HG02852 (cell line): ENCODE results near the gene CPNE6.

ENCODE experiments used
- ATAC-seq: cut with Tn5 transposase; IDR thresholded peaks from one replicate; pipeline ENCODE4 v1.9.1; 2021; ENCODE audit warnings: mild to moderate bottlenecking, moderate library complexity; ENCODE audit not compliant: unreplicated experiment

Gene CPNE6

GRCh38 chr14:24054324-24054641 is 17.1 kb upstream of the CPNE6 start:
- no peak for ATAC-seq

GRCh38 chr14:24054646-24055045 is 16.7 kb upstream of the CPNE6 start:
- no peak for ATAC-seq

- no peak for ATAC-seq
Observed at GRCh38 chr14:24055971-24056799, 15.2 kb upstream of the CPNE6 start.

DNA sequence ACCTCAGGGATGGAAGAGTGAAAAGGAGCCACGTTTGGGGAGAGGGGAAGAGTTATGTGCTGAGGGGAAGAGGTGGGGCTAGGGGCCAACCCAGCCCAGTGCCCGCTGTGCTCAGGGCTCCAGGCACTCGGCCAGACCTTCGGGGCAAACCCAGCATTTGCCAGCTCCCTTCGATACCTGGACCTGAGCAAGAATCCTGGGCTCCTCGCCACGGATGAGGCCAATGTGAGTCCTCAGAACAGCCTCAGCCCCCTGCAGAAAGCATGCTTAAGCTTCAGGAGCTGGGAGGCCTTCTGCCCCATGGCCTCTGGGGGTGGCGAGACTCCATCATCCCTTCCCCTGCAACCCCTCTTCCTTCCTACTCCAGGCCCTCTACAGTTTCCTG is 14.6 kb upstream of the CPNE6 start:
- no peak for ATAC-seq

DNA sequence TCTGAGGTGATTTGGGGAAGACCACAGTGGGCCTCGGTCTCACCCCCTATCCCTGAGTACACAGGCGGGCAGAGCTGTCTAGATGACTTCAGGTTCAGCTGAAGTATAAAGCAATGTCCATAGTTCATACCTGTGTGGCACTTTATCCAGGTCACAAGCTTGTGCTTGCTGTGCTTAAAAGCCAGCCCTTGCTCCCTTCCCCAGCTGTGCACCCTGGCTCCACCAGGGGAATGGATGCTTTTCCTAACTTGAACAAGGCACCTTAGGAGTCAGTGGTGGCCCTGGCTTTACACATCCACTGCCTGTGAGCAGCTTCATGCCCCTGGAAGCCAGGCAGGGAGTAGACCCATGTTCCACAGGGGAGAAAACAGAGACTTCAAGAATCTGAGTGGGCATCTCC is 14.1 kb upstream of the CPNE6 start:
- ATAC-seq = no peak

DNA sequence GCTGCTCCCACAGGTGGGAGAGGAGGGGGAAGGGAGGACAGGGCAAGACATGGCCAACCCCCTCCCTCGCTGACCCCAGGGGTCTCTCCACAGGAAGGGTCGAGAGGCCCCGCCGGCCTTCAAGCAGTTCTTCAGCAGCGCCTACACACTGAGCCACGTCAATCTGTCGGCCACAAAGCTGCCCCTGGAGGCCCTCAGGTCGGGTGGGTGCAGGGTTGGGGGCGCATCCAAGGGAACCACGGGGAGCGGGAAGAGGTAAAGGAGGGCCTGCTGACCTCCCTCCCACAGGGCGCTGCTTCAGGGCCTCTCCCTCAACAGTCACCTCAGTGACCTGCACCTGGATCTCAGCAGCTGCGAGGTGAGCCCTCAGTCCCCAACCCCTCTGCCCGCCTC is 13.5 kb upstream of the CPNE6 start:
- no peak for ATAC-seq

DNA sequence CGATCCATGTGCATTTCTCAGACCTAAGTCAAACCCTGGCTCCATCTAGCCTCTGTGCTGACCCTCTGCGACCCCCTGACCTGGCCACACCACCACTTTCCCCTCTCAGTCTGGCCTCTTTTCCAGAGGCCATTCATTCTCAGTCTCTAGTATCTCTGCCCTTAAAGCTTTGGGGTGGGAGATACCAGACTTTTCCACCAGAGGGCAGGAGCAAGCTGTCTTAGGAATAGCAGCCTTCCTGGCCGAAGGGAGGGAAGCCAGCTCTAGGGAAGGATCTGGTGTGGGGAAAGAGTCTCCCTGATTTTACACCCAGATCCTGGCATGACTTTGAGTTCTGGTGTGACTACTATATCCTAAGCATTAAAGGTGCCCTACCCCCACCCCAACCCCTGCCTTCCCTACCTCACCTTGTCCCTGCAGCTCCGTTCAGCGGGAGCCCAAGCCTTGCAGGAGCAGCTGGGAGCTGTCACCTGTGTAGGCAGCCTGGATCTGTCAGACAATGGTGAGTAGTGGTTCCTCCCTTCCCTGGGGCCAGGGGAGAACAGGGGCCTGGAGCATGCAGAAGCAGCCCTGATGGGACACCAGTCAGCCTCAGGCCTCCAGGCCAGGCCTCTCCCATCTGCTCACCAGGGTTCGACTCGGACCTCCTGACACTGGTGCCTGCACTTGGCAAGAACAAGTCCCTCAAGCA is 13.0 kb upstream of the CPNE6 start:
- peak; percentile 75 for ATAC-seq

DNA sequence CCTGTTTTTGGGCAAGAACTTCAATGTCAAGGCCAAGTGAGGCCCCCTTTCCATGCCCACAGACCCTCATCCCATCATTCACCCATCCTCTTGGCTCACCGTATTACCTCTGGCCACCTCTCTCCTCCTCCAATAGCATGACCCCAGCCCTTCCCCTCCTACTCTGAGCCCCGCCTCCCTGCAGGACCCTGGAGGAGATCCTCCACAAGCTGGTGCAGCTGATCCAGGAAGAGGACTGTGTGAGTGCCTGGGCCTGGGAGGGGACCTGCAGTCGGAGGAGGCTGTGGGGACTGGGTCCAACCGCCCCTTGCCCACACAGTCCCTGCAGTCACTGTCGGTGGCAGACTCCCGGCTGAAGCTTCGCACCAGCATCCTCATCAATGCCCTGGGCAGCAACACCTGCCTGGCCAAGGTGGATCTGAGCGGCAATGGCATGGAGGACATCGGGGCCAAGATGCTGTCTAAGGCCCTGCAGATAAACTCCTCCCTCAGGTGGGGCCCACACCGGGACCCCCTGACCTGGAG is 12.3 kb upstream of the CPNE6 start:
- ATAC-seq = no peak

DNA sequence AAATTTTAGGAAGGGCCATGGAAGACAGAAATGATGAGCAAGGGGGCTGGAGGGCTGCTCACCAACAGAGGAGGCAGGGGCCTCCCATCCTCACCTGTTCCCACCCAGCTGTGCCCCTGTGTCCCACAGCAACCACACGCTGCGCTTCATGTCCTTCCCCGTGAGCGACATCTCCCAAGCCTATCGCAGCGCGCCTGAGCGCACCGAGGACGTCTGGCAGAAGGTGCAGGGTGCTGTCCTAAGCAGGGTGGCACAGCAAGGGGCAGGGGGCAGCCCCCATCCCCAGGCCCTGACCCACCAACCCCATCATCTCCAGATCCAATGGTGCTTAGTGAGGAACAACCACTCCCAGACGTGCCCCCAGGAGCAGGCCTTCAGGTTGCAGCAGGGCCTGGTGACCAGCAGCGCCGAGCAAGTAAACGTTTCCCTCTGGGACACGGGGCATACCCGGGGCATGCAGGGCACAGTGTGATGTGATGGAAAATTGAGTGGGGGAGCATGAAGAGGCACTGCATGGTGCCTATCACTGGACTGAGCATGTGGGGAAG is 11.4 kb upstream of the CPNE6 start:
- ATAC-seq = no peak

- ATAC-seq = no peak
Observed at GRCh38 chr14:24060443-24060842, 10.9 kb upstream of the CPNE6 start.

DNA sequence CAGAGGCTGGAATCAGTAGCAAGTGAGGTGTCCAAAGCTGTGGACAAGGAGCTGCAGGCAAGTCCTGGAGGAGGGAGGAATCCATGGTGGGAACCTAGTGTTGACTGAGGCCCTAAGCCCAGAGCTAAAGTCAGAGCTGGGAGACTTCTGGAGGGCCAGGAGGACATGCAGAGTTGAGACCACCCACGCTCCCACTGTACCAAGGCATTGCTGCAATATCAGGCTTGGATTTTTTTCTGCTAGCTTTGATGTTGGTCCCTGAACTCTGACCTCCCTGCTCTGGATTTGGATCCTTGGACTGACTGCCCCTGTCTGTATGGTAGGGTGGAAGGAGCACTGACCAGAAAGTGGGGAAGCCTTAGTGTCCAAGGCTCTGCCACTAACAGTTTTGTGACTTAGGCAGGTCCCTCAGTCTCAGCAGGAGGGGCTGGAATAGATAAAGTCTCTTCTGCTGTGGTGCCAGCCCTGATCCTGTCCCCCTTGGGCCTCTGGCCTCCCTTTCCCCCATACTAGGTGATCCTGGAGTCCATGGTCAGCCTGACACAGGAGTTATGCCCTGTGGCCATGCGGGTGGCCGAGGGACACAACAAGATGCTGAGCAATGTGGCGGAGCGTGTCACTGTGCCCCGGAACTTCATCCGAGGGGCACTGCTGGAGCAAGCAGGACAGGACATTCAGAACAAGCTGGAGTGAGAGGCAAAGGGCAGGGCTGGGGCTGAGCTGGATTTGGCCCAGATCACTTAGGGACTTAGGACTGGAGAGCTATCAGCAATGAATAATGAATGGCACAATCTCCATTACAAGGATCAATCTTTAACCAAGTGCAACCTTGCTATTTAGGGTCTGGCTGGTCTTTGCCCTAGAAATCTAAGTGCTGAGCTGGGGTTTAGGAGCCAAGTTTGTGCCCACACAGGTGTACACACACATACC is 10.1 kb upstream of the CPNE6 start:
- ATAC-seq = no peak

DNA sequence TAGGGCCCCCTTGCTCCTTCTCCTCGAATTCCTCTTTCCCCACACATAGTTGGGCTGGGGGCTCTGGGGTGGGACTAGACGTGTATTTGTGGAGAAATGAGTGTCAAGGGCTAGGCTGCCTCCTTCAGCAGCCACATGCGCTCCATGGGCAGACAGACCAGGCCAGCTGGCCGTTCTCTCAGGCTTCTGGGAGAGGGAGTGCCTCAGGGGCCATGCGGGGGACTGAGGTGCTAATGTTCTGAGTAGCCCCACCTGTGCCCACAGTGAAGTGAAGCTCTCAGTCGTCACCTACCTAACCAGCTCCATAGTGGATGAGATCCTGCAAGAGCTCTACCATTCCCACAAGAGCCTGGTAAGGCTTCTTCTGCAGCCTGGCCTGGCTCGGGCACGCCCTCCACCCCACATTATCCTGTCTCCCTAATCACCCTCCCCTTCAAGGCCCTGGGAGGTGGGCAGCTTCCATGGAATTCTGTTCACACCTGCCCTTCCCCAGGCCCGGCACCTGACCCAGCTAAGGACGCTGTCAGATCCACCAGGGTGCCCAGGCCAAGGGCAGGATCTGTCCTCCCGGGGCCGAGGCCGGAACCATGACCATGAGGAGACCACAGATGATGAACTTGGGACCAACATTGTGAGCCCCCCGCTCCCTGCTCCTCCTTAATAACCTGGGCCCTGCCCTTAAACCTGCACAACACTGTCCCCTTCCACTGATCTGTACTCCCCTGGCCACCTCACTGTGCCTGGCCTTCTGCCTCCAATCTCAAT is 9.0 kb upstream of the CPNE6 start:
- ATAC-seq = no peak

DNA sequence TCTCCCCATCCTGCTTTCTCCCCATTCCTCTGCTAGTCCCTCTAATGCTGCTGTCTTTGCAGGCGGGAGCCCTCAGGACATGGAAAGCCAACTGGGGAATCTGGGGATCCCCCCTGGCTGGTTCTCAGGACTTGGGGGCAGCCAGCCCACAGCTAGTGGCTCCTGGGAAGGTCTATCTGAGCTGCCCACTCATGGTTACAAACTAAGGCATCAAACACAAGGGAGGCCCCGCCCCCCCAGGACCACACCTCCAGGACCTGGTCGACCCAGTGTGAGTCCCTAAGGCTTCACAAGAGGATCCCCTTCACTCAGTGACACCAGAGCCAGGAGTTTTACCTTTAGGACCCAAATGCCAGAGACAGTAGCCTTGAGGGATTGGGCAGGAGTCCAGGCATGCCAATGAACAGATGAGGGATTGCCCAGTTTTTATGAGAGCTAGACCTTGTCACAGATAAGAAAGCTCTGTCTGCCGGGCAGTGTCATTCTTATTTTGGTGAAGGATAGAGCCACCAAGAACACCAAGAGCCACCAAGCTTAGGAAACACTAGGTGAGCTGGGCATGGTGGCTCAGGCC is 8.0 kb upstream of the CPNE6 start:
- ATAC-seq = no peak

DNA sequence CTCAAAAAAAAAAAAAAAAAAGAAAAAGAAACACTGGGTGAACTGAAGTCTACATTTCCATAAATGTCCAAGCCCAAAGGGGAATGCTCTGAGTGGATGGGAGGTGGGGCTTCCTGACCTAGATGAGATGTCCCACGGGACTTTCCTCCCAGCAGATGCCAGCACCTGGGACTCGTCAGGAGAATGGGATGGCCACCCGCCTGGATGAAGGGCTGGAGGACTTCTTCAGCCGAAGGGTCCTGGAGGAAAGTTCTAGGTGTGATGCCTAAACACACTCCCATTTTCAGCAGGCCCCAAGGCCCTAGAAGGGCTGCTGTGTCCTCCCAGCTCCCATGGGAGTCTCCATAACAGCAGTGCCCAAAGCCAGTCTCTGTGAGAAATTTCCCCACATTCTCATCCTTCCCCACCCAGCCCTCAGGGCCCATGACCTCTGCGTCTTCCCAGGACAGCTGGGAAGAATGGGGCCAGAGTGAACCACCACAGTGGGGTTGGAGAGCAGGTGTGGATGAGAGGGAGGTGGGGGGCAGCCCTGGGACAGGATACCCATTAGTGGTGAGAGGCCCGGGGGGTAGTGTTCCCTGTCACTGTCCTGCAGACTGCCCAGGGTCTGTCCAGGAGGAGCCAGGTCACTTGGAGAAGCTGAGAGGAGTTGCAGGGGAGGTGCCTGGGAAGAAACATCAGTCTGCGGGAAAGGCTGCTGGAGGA is 7.1 kb upstream of the CPNE6 start:
- no peak for ATAC-seq

DNA sequence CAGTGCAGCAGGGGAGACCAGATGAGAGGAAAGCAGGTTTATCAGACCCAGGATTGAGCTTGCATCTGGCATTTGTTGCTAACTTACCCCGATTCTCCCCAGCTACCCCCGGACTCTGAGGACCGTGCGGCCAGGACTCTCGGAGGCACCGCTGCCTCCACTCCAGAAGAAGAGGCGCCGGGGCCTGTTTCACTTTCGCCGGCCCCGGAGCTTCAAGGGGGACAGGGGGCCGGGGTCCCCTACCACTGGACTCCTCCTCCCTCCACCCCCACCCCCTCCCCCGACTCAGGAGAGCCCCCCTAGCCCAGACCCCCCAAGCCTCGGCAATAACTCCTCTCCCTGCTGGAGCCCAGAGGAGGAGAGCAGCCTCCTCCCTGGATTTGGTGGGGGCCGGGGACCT is 6.5 kb upstream of the CPNE6 start:
- ATAC-seq = no peak

DNA sequence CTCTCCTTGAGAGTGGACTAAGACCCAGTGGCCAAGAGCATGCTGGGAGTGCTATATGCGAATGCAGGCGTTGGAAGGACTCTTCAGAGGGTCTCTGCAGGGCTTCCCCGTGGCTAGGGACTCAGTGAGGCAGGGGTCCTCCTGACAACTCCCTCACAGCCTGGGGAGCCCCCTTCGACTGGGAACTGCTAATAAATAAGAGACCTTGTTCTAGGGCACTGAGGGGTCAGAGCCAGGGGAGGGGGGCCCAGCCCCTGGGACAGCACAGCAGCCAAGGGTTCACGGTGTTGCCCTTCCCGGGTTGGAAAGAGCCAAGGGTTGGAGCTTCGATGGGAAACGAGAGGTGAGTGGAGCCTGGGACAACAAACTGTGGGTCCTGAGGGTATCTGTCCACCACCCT is 6.0 kb upstream of the CPNE6 start:
- ATAC-seq = no peak

- no peak for ATAC-seq
Observed at GRCh38 chr14:24066496-24067132, 4.7 kb upstream of the CPNE6 start.

GRCh38 chr14:24067133-24068082 is 4.0 kb upstream of the CPNE6 start:
- ATAC-seq = no peak
